CD4-positive, CD25-positive, alpha-beta regulatory T cell (primary cell): ENCODE results near the gene MLLT10. TPM values are rescaled to one million over a fixed set of nuclear protein-coding genes. Genes with fewer than 3 reads are reported as not detected.

Experiments
- ATAC-seq, 2 donors: fragments of 150-1000 bp; cut with Tn5 transposase; one replicate each; pipeline ENCODE4 v1.10.0; 2021; ENCODE audit warnings: low read depth in 2 of 2, moderate number of reproducible peaks in 2 of 2, moderate library complexity in 1 of 2
- DNase-seq, 3 donors: peaks; one replicate each; pipeline versions ENCODE4 v3.0.0 to v3.0.0-alpha.2; 2012 to 2022; ENCODE audit warnings: mixed read lengths in 1 of 3
- H3K27ac ChIP-seq: one replicate; pipeline ENCODE4 v1.7.0; 2013; ENCODE audit warnings: mild to moderate bottlenecking, low read length; ENCODE audit not compliant: insufficient read depth, poor library complexity, severe bottlenecking
- H3K27me3 ChIP-seq: one replicate; pipeline ENCODE4 v1.7.0; 2013; ENCODE audit warnings: low read length; ENCODE audit not compliant: control insufficient read depth, insufficient read depth
- H3K36me3 ChIP-seq: one replicate; pipeline ENCODE4 v1.7.0; 2013; ENCODE audit warnings: mild to moderate bottlenecking, low read length, moderate library complexity; ENCODE audit not compliant: control insufficient read depth, insufficient read depth
- H3K4me1 ChIP-seq: 2 replicates; pipeline ENCODE4 v1.7.0; 2013; ENCODE audit warnings: mild to moderate bottlenecking, low read length; ENCODE audit not compliant: insufficient read depth, control insufficient read depth, poor library complexity, severe bottlenecking
- H3K4me3 ChIP-seq: one replicate; pipeline ENCODE4 v1.7.0; 2013; ENCODE audit warnings: low read depth, mild to moderate bottlenecking, low read length, moderate library complexity
- H3K9me3 ChIP-seq, 2 experiments: 1 replicate in 1 of 2; 2 replicates in 1 of 2; pipeline ENCODE4 v1.7.0; 2013; ENCODE audit warnings: low read length in 2 of 2, mild to moderate bottlenecking in 1 of 2, moderate library complexity in 1 of 2; ENCODE audit not compliant: control insufficient read depth in 2 of 2
- H3K27ac Mint-ChIP-seq, 3 donors: one replicate each; pipeline ENCODE4 v1.8.0; 2020 to 2022; ENCODE audit warnings: mild to moderate bottlenecking in 3 of 3, mixed read lengths in 3 of 3, moderate library complexity in 2 of 3
- H3K27me3 Mint-ChIP-seq: one replicate; pipeline ENCODE4 v1.8.0; 2022; ENCODE audit warnings: mild to moderate bottlenecking, mixed read lengths
- H3K36me3 Mint-ChIP-seq: one replicate; pipeline ENCODE4 v1.8.0; 2020; ENCODE audit warnings: mixed read lengths
- H3K4me1 Mint-ChIP-seq, 4 donors: one replicate each; pipeline ENCODE4 v1.8.0; 2020 to 2022; ENCODE audit warnings: mixed read lengths in 4 of 4, mild to moderate bottlenecking in 1 of 4
- H3K4me3 Mint-ChIP-seq, 4 donors: one replicate each; pipeline ENCODE4 v1.8.0; 2020 to 2022; ENCODE audit warnings: mild to moderate bottlenecking in 4 of 4, mixed read lengths in 4 of 4, moderate library complexity in 3 of 4
- H3K9me3 Mint-ChIP-seq, 7 donors: one replicate each; pipeline ENCODE4 v1.8.0; 2020 to 2022; ENCODE audit warnings: mixed read lengths in 7 of 7, mild to moderate bottlenecking in 3 of 7, moderate library complexity in 2 of 7
- polyA plus RNA-seq, 4 donors: library from polyadenylated mRNA; unstranded; fragments of 300-500 nt; fragmentation: Illumina TruSeq; gene quantifications; one replicate each; pipeline ENCODE4 v1.2.3, GENCODE V29; 2021
- total RNA-seq: library from RNA; stranded (reverse); gene quantifications from one replicate; pipeline ENCODE4 v1.2.3, GENCODE V29; 2022

Gene MLLT10
- total and polyA plus RNA-seq, 5 donors from 2014 or later = 5.8 to 81.9 (median 8.1) TPM

- Mint-ChIP-seq H3K27me3 (peaks cover 84% of the 10 kb centered on the region), H3K4me1 (peaks cover 3 to 7% (median 6%) of the 10 kb centered on the region in 4 donors), H3K4me3 (no peak overlapping the region), H3K27ac (peak overlapping the region in 1 of 3 donors; percentile 45), H3K9me3 (no peaks in the 10 kb centered on the region), H3K36me3 (no peaks in the 10 kb centered on the region)
- no peaks in the 10 kb centered on the region for H3K36me3 ChIP-seq
- H3K27ac ChIP-seq = no peak overlapping the region
- peaks cover 3% of the 10 kb centered on the region for H3K4me1 ChIP-seq
- peaks cover 45% of the 10 kb centered on the region for H3K27me3 ChIP-seq
- H3K9me3 ChIP-seq = no peaks in the 10 kb centered on the region
- H3K4me3 ChIP-seq = no peak overlapping the region
- no peak for DNase-seq
- no peak for ATAC-seq
Measured at GRCh38 chr10:21511095-21511570, 22.9 kb upstream of the MLLT10 start.

DNA sequence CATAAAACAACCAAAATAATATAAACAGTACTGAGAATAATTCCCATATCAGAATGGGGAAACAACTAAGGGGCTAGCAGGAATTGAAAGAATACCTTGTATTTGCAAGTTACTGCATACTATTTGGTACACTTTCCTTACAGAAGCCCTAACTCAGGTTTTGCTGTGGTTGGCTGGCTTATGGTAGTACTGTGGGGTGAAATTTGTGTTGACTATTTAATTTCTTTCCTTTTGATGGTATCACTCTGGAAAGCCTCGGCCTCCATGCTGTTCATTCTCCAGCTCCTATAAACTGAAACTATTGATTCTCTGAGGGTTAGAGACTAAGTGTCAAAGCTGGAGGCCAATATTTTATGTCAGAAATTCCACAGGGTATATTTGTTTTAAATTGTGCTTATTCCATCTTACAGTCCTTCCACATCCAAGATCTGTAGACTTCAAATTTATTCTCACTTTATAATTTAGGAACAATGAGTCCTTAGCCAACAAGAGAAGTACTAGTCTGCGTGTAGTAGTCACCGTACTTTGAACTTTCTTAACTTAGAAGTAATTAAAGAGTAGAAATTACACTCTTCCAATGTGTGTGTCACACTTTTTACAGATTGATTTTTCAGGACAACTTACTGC is 22.0 kb upstream of the MLLT10 start:
- peaks cover 8% of the 10 kb centered on the region for H3K4me1 ChIP-seq
- DNase-seq (no peak), ATAC-seq (no peak)
- no peaks in the 10 kb centered on the region for H3K9me3 ChIP-seq
- H3K27me3 ChIP-seq = peaks cover 45% of the 10 kb centered on the region
- no peak overlapping the region for H3K4me3 ChIP-seq
- peak overlapping the region in 1 of 4 donors; percentile 78 for H3K4me3 Mint-ChIP-seq
- H3K9me3 Mint-ChIP-seq = no peaks in the 10 kb centered on the region
- H3K36me3 Mint-ChIP-seq = no peaks in the 10 kb centered on the region
- H3K27ac Mint-ChIP-seq = no peak overlapping the region
- peaks cover 4 to 9% (median 6%) of the 10 kb centered on the region in 4 donors for H3K4me1 Mint-ChIP-seq
- no peak overlapping the region for H3K27ac ChIP-seq
- H3K36me3 ChIP-seq = no peaks in the 10 kb centered on the region
- peaks cover 77% of the 10 kb centered on the region for H3K27me3 Mint-ChIP-seq

- Histone ChIP-seq H3K27me3 (peaks cover 49% of the 10 kb centered on the region), H3K4me1 (peaks cover 16% of the 10 kb centered on the region), H3K27ac (no peak overlapping the region), H3K9me3 (no peaks in the 10 kb centered on the region), H3K36me3 (no peaks in the 10 kb centered on the region), H3K4me3 (no peak overlapping the region)
- Mint-ChIP-seq H3K9me3 (no peaks in the 10 kb centered on the region), H3K4me1 (peaks cover 8 to 13% (median 11%) of the 10 kb centered on the region in 4 donors), H3K36me3 (no peaks in the 10 kb centered on the region), H3K4me3 (peak overlapping the region in 1 of 4 donors; percentile 24), H3K27me3 (peaks cover 75% of the 10 kb centered on the region), H3K27ac (no peak overlapping the region)
- no peak for DNase-seq
- ATAC-seq = no peak
Measured at GRCh38 chr10:21512573-21513404, 21.2 kb upstream of the MLLT10 start.

- H3K4me1 ChIP-seq = peaks cover 22% of the 10 kb centered on the region
- Mint-ChIP-seq H3K4me3 (peak overlapping the region in 1 of 4 donors; percentile 24), H3K27me3 (peaks cover 75% of the 10 kb centered on the region), H3K9me3 (no peaks in the 10 kb centered on the region), H3K27ac (no peak overlapping the region), H3K36me3 (no peaks in the 10 kb centered on the region), H3K4me1 (peaks cover 13 to 19% (median 17%) of the 10 kb centered on the region in 4 donors)
- no peak overlapping the region for H3K4me3 ChIP-seq
- no peak for DNase-seq
- peaks cover 55% of the 10 kb centered on the region for H3K27me3 ChIP-seq
- no peaks in the 10 kb centered on the region for H3K9me3 ChIP-seq
- H3K36me3 ChIP-seq = no peaks in the 10 kb centered on the region
- no peak for ATAC-seq
- H3K27ac ChIP-seq = no peak overlapping the region
Measured at GRCh38 chr10:21513405-21513788, 20.6 kb upstream of the MLLT10 start.

GRCh38 chr10:21514129-21514817 is 19.8 kb upstream of the MLLT10 start:
- peaks cover 64% of the 10 kb centered on the region for H3K27me3 ChIP-seq
- H3K36me3 Mint-ChIP-seq = no peaks in the 10 kb centered on the region
- peaks cover 30% of the 10 kb centered on the region for H3K4me1 ChIP-seq
- peaks cover 16 to 28% (median 22%) of the 10 kb centered on the region in 4 donors for H3K4me1 Mint-ChIP-seq
- H3K27me3 Mint-ChIP-seq = peaks cover 76% of the 10 kb centered on the region
- no peak overlapping the region for H3K27ac Mint-ChIP-seq
- H3K4me3 ChIP-seq = no peak overlapping the region
- no peaks in the 10 kb centered on the region for H3K36me3 ChIP-seq
- ATAC-seq = no peak
- H3K27ac ChIP-seq = no peak overlapping the region
- no peak for DNase-seq
- H3K4me3 Mint-ChIP-seq = peak overlapping the region in 1 of 4 donors; percentile 82
- no peaks in the 10 kb centered on the region for H3K9me3 Mint-ChIP-seq
- H3K9me3 ChIP-seq = no peaks in the 10 kb centered on the region

DNA sequence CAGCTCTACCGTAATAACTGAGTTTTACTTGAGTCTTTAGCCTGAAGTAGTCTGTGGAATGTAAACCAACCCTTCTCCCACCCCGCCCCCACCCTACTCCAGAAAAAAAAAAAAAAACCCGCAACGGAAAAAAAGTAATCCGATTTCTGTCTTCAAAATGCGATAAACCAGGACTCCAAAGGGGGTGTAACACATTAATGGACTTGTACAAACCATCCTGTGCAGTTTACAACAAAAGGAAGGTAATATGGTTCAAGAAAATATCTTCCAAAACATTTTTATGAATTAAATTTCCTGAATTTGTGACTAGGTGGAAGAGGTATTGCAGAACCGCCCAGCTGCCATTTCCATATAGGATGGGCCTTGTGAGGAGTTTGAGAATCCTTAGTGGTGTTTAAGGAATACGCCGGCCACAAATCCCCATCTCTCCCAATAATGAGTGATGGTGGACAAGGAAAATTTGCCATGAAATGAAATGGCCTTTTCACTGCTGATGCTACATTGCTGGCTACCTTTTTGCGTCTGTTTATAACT is 19.1 kb upstream of the MLLT10 start:
- peaks cover 36% of the 10 kb centered on the region for H3K4me1 ChIP-seq
- no peaks in the 10 kb centered on the region for H3K9me3 Mint-ChIP-seq
- H3K4me3 Mint-ChIP-seq = peak overlapping the region in 1 of 4 donors; percentile 82
- H3K36me3 Mint-ChIP-seq = no peaks in the 10 kb centered on the region
- ATAC-seq = no peak
- H3K9me3 ChIP-seq = no peaks in the 10 kb centered on the region
- H3K27me3 Mint-ChIP-seq = peaks cover 81% of the 10 kb centered on the region
- DNase-seq = no peak
- no peak overlapping the region for H3K4me3 ChIP-seq
- H3K36me3 ChIP-seq = no peaks in the 10 kb centered on the region
- peaks cover 20 to 34% (median 27%) of the 10 kb centered on the region in 4 donors for H3K4me1 Mint-ChIP-seq
- no peak overlapping the region for H3K27ac ChIP-seq
- H3K27me3 ChIP-seq = peaks cover 70% of the 10 kb centered on the region
- no peak overlapping the region for H3K27ac Mint-ChIP-seq

DNA sequence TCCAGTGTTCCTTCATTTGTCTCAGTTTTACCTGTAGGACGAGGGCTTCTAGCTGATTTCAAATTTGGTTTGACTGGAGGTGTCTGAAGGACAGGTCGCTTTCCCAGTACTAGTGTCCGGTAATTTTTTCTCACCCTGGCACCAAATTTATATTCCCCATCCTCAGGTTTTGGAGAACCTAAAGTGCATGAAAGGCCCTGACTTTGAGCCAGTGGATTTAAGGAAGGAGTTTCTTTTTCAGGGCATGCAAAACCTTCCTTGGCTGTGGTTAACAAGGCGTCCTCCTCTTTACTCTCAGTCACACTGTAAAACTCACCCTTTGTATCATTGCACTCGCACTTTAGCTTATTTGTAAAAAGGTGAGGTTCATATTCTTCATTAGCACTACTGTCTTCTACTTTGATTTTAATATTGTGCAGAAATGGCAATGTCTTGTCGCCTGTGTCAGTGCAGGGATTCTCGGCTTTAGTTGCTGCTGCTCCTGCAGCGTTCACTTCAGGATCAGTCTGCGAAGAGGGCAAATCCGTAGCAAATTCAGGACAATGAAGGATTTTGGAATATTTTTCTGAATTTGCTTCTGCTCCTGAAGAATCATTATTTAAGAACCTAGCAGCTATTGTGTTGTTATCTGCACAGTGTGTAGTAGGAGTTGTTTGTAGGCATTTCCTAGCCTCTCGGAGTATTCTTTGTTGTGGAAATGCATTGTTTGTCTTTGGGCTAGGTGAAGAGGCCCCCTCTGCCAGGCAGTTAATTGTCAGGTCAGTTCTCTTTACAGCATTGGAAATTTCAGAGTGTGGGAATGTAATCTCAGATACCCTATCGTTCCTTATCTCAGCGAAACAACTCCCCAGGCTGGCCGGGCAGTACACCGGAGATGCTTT is 18.4 kb upstream of the MLLT10 start:
- Histone ChIP-seq H3K27ac (no peak overlapping the region), H3K4me1 (peaks cover 39% of the 10 kb centered on the region), H3K36me3 (no peaks in the 10 kb centered on the region), H3K4me3 (peak overlapping the region; percentile 11), H3K9me3 (no peaks in the 10 kb centered on the region), H3K27me3 (peaks cover 75% of the 10 kb centered on the region)
- no peak for DNase-seq
- peak overlapping the region; percentile 75 to 82 (median 78) for H3K4me3 Mint-ChIP-seq
- peaks cover 23 to 40% (median 31%) of the 10 kb centered on the region in 4 donors for H3K4me1 Mint-ChIP-seq
- H3K9me3 Mint-ChIP-seq = no peaks in the 10 kb centered on the region
- H3K27me3 Mint-ChIP-seq = peaks cover 89% of the 10 kb centered on the region
- ATAC-seq = no peak
- H3K27ac Mint-ChIP-seq = no peak overlapping the region
- H3K36me3 Mint-ChIP-seq = no peaks in the 10 kb centered on the region
